HS-27A (cell line): ENCODE measurements around the gene STK10.
"Not testable (repeated sequence)": the region's sequence is repeated elsewhere in the genome, so short reads cannot be mapped to it uniquely, and the experiment has no call there.

ENCODE experiments used
- DNase-seq: peaks from one replicate; pipeline ENCODE4 v3.0.0-alpha.2; 2012; ENCODE audit warnings: low read depth, missing footprints

The STK10 gene

DNA sequence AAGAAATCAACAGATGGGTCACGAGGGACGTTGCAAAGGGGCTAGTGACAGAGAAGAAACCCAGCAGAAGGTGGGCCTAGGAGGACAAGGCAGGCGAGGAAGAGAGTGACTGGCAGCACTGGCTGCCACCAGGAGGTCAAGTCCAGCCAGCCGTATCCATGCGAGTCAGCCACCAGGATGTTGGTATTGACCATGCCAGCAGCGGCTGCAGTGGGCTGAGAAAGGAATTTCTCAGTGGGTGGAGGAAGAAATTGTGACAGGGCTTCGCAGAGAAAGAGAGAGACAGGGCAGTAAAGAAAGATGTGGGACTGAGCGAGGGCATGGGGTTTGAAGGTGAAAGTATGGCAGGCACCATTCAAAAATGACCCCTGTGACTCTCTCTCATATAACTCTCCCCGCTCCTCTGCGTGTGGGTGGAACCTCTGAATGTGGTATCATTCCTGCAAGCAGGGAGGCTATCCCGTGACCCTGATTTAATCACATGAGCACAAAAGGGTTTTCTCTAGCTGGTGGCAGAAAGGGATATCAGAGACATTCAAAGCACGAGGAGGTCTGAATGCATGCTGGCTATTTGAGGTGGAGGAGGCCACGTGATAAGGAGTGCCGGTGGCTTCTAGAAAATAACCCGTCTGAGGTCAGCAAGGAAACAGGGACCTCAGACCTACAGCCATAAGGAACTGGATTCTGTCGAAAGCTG, 136.2 kb downstream of the STK10 start:
- no peak for DNase-seq

DNA sequence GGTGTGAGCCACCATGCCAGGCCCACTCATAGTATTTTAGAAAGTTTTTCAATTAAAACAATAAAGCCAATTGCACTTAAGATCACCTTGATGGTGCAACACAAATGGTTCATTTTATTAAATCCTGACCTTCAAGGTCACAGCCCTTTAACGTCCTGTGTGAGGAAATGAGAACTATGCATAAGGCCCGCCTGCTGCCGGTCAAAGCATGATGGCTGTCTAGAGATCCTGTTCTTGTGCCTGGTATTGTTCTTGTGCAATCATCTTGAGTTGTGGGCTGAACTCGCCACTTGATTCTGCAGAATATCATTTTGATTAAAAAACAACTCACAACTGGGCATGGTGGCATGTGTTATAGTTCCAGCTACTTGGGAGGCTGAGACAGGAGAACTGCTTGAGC, 137.9 kb downstream of the STK10 start:
- DNase-seq, result no peak

DNA sequence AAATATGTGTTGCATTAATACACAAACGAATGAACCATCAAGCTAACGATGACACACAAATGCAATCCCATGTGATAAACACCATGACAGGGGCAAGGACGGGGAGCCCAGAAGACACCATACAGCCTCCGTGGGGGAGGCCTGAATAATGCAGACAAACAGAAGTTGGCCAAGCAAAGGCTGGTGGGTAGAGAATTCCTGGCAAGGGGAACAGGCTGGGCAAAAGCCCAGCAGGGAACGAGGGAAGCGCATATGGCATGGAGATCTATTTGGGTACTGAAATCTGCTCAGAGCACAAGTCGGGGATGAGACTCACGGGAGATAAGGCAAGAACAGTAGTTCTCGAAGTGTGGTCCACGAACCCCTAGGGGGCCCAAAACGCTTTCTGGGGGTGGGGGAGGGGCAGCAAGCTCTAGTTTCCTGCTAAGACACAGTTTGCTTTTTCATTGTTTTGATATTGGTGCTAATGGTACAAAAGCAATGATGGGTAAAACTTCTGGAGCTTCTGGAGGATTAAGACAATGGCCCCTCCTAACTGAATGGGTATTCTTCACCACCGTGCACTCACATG, 138.7 kb downstream of the STK10 start:
- DNase-seq, result no peak

DNA sequence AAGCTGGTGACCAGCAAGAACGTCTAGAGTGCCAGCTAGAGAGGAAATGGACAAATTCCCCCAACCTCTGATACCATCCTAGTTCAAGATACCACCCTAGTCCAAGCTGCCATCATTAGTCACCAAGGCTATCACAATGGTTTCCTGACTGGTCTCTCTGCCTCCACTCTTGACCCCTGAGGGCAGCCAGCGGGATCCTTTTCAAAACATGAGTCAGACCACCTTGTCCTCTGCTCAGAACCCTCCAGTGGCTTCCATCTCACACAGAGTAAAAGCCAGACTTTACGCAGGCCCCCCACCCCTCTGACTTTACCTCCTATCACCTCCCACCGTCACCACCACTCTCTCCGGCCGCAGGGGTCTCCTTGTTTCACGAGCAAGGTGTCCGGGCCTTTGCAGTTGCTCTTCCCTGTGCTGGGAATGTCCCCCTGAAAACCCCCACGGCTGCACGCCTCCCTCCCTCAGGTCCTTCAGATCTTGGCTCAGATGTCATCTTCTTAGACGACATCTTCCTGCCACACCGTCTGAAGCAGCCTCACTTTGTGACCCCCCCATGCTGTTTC, 139.4 kb downstream of the STK10 start:
- no peak for DNase-seq

DNA sequence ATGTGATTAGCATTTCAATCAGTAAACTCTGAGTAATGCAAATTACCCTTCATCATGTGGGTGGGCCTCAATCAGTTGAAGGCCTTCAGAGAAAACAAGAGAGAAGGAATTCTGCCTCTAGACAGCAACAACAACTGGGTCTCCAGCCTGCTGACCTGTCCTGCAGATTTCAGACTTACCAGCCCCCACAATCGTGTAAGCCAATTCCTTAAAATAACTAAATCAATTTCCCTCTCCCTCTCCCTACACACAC, 139.9 kb downstream of the STK10 start:
- DNase-seq, result no peak

DNA sequence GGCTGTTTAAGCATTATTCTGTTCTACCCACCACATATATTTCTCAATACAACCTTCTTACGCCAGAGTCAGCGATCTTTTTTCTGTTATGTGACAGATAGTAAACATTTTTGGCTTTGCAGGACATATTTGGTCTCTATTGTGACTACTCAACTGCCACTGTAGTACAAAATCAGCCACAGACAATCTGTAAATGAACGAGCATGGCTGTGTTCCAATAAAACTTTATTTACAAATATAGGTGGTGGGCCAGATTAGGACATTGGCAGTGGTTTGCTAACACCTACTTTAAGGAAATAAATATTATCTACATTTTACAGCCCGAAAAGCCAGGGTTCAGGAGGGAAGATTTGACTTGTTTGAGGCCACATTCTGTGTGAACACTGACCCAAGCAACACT, 141.4 kb downstream of the STK10 start:
- no peak for DNase-seq

DNA sequence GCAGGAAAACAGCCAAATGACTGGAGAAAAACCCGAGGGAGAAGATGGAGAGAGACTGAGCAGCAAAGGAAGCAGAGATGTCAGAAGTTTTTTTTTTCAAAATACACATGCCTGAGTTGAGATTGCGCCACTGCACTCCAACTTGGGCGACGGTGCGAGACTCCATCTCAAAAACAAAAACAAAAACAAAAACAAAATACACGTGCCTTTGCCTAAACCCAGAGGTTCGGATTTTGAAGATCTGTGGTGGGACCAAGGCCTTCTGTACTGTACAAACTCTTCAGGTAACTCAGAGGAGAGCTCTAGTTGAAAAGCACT, 142.8 kb downstream of the STK10 start:
- DNase-seq, result no peak

DNA sequence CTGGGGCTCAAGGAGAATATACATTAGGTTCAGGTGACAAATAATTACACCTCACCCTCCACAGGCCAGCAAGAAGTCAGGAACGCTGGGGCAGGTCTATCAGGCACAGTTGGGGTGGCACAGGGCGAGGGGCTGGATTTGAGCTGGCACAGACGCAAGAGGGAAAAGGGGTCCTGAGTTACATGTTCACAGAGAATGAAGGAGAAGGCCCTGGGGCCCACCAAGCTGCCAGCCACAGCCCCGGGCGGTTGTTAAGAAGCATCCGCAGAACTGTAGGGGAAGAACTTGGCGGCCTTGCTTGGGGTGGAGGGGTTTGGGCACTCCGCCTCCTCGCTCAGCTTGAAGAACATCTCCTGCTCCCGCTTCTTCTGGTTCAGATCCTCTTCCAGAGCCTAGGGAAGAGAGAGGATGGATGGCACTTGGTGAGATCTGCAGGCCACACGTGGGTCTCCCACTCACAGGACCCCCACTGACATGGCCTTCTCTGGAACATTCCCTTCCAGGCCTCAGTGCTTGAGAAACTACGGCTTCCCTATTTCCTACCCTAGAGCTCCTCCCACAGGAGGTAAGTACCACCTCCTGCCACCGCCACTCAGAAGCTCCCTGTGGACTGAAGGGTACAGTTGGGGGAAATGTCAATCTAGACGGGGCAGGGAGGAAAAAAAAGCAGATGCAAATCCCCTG, 143.3 kb downstream of the STK10 start:
- DNase-seq, result no peak

DNA sequence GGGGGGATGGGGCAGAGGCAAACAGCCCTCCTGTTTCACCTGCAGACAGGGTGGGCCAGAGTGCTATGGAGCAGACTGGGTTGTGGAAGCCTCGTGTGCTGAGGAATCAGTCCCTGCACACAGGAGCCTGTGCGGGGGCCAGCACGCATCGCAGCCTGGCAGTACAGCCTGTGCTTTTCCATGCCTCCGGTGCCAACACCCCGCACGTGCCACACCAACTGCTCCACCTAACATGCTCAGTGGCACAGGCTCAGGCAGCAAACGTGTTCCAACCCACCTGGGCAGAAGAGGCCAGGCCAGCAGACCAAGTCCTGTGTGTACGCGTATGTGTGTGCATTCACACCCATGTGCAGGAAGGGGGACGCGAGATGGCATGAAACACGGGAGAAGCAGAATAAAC, 144.2 kb downstream of the STK10 start:
- DNase-seq, result no peak

DNA sequence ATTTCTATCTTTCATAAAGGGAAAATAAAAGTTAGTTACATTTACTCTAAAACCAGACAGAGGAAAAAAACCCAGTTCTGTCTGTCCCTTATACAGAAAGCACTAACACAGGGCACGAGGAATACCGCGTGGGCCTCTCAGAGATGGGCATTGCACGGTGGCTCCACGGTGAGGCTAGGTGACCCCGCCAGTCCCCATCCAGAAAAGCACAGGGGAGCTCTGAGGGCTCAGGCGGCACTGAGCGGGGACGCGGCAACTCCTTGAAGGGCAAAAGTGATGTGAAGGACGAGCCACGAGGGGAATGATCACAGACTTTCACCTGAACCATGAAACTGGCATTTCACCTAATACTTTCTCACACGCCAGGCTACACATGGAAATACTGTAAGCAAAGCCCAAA, 145.8 kb downstream of the STK10 start:
- DNase-seq, result no peak

DNA sequence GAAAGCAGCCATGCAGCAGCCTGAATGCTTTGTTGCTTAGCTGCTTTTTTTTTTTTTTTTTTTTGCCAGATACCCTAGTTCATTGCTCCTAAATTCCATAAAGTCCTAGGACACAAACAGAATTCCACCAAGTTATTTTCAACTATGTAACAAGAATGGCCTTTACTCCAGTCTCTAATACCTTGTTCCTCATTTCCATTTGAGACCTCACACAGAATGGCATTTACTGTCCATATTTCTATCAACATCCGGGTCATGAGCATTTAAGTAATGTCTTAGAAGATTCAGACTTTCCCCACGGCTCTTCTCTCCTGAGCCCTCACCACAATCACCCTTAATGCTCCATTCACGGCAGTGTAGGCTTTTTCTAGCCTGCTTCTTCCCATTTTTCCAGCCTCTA, 149.9 kb downstream of the STK10 start:
- no peak for DNase-seq

DNA sequence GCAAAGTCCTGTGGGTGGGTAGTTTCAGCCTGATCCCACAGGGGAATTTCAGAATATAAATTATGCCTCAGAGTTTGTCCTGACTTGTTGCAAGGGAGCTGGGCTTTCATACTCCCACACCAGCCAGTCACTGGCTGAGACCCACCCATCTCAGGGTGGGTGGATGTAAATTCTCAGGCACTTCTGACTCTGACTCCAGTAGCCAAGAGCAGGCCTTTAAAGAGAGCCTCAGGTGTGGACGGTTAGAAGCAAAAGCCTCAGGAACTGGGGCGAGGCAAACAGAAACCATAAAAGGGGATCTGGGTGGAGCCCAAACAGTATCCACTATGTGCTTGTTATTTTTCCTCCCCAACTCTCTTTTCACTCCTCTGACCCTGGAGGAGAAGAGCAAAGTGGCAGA, 153.0 kb downstream of the STK10 start:
- DNase-seq, result no peak

DNA sequence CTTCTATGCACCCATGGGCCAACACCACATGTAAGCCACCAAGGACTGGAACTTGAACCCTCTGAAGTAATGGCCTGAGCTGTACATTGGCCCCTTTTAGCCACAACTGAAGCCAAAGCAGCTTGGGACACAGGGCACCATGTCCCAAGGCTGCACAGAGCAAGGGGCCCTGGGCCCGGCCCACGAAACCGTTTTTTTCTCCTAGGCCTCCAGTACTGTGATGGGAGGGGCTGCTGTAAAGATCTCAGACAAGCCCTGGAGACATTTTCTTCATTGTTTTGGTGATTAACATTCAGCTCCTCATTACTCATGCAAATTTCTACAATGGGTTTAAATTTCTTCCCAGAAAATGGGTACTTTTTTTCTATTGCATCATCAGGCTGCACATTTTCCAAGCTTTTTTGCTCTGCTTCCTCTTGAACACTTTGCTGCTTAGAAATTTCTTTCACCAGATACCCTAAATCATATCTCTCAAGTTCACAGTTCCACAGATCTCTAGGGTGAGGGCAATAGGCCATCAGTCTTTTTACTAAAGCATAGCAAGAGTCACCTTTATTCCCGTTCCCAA, 156.0 kb downstream of the STK10 start:
- no peak for DNase-seq

DNA sequence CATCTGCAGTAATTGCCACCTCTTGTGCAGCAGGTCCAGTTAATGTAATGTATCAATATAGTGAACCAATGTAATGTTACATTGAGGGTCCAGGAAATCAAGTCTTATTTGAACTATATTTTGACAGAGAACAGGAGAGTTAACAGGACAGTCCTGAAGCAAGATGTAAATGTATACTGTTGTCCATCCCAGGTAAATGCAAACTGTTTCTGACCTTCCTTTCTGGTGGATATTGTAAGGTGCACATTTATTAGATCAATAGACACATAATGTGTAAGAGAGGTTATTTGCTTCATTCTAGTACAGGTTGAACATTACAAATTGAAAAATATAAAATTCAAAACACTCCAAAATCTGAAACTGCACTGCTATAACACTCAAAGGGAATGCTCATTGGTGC, 158.1 kb downstream of the STK10 start:
- DNase-seq, result no peak

DNA sequence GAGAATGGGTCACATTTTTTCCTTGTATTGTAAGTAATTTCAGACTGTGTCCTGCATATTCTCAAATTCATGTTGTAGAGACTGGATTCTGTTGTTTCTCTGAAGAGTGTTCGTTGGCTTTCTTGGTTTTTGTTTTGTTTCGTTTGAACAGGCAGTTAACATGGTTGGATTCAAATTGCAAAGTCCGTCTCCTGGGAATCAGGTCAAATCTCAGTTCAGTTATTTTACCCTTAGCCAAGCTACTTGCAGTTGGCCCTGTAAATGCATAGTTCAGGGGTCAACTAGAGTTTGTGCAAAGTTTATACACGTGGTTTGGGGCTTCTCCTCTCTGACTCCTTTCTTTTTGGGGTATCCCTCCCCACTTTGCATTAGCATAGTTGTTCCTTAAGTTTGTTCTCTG, 159.9 kb downstream of the STK10 start:
- DNase-seq, result no peak

DNA sequence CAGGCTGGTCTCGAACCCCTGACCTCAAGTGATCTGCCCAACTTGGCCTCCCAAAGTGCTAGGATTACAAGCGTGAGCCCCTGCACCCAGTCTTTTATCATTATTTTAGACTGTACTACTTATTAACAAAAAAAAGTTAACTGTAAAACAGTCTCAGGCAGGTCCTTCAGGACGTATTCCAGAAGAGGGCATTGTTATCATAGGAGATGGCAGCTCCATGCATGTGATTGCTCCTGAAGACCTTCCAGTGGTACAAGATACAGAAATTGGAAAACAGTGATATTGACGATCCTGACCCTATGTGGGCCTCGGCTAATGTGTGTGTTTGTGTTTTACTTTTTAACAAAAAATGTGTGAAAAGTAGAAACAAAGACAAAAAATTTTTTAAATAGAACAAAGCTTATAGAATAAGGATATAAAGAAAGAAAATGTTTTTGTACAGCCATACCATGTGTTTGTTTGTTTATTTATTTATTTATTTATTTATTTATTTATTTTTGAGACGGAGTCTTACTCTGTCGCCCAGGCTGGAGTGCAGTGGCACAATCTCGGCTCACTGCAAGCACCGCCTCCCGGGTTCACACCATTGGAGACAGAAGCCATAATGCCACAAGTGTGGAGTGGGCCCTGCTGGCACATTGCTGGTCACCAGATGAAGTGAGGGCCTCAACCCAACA, 167.8 kb downstream of the STK10 start:
- not testable (repeated sequence) for DNase-seq

DNA sequence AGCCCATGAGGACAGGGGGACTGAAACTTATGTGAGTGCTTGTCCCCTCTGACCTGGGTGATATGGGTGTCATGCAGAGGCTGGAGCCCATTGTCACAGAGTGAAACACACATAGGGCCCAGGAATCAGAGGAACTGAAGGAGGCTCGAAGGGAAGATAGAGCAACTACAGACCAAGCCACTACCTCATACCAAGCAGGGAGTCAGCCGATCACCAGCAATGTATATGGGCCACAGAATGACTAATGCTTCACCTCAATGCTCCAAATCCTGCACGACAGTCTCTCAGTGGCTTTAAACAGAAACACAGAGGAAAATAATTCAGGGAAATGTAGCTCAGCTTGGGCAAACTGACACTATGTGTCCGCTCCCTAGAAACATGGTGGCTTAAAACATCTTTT, 172.7 kb downstream of the STK10 start:
- no peak for DNase-seq

DNA sequence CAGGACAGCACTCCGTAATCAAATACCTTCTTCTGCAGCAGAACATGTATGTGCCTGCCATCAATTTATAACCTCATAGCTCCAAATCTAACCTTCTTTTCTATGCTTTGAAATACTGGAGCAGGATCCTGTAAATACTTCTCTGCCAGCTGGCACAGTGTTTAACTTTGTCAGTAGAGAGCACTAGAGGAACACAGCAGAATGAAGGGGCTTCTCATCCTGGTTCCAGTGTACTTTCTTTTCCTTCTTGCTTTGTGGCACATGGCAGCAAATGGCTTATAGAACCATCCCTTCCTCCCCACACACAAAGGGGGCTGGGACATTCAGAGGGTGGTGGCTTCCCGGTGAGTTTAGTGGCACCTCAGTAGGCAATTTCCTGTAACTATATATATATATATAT, 177.7 kb downstream of the STK10 start:
- no peak for DNase-seq

DNA sequence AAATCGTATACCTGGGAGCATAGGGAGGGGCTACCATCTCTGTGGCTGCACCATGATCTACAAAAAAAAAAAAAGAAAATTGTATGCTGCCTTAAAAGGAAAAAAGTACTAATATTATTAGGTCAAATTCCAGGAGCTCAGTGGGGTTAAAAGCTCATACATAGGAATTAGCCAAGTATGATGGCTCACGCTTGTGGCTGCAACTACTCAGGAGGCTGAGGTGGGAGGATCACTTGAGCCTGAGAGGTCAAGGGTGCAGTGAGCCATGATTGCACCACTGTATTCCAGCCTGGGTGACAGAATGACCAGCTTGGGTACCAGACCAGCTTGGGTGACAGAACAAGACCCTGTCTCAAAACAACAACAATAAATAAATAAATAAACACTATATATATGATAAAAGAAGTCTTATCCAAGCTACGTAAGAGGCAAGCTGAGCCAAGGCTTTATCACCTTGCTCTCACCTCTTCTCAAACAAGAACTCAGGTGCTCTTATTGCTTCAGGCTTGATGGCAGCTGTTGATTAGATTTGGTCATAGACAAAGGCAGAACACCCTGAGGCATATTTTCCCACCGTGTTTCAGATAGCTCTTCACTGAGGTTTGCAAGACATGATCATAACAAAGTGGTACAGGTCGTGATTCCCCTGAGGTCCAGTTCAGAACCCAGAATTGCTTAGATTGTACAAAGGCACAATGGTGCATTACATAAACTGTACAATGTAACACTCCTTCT, 178.3 kb downstream of the STK10 start:
- no peak for DNase-seq

DNA sequence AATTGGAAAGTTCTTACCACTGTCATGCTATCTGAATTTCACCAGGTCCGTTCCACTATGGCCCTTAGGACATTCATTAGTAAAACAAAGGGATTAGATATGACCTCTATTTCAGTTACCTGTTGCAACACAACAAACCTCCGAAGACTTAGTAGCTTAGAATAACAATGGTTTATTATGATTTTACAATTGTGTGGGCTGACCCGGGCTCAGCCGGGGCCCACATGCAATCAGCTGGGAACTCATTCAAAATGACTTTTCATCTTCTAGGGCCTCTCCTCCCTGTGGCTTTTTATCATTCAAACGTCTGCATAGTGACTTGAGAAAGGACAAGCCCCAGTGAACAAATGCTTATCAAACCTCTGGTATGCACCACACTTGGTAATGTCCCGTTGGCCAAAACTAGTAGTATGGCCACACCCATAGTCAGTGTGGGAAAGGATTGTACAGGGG, 179.3 kb downstream of the STK10 start:
- no peak for DNase-seq

DNA sequence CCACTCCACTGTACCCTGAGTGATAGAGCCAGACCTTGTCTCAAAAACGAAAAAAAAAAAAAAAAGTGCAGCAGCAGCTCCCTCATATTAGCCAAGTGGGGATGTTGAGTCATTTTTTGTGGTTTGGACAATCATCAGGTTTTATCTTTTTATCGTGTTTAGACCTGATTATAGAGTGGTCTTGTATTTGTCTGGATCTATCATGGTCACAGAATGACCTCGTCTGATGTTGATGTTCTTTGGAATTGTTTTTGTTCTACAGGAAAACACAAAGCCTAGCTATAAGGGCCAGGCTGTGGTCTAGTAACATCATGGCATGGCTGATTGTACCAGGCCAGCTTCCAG, 179.9 kb downstream of the STK10 start:
- no peak for DNase-seq
